Amygdala (tissue), 56 donors: ENCODE results near the gene ID1.

Experiments used
- DNase-seq, 56 donors: peaks; one replicate each; lab custom pipeline; 2025; lab: John Stamatoyannopoulos, UW

Gene ID1, protein sequence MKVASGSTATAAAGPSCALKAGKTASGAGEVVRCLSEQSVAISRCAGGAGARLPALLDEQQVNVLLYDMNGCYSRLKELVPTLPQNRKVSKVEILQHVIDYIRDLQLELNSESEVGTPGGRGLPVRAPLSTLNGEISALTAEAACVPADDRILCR

DNA sequence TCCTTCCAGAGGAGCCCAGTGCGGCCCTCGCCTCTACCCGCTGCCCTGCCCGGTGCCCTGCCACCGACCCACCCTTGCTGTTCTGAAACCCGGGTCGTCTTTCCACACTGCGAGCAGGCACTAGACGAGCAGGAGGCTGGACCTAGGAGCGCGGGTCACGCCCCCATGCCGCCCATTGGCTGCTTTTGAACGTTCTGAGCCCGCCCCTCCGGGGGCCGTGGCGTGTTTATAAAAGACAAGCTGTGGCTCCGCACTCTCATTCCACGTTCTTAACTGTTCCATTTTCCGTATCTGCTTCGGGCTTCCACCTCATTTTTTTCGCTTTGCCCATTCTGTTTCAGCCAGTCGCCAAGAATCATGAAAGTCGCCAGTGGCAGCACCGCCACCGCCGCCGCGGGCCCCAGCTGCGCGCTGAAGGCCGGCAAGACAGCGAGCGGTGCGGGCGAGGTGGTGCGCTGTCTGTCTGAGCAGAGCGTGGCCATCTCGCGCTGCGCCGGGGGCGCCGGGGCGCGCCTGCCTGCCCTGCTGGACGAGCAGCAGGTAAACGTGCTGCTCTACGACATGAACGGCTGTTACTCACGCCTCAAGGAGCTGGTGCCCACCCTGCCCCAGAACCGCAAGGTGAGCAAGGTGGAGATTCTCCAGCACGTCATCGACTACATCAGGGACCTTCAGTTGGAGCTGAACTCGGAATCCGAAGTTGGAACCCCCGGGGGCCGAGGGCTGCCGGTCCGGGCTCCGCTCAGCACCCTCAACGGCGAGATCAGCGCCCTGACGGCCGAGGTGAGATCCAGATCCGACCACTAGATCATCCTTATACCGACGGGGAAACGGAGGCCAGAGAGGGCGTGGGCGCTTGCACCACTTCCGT lies at the start of gene ID1:
Gene ID1, plus strand, starts transcription at position 259 of the 871 bp plus-strand sequence. Its CDS starts 99 bp downstream, at position 358.
- DNase-seq, result peak; percentile 18 to 96 (median 86)

DNA sequence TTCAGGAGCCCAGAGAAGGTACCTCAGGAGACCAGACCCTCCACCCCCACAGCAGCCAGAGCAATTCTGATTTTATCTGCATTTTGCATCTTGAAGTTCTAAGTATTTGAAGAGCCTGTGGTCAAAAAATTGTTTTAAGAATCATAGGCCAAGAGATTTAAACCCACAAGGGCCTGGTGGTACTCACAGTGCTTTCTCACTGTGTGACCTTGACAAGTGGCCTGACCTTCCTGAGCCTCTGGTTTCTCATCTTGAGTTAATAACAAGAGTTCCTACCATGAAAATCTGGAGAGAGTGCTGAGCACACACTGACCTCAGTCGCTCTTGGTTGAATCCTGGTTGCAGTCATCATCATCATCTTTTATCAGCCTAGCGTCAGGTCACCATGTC lies 45.4 kb upstream of the ID1 start:
- DNase-seq, result no peak

DNA sequence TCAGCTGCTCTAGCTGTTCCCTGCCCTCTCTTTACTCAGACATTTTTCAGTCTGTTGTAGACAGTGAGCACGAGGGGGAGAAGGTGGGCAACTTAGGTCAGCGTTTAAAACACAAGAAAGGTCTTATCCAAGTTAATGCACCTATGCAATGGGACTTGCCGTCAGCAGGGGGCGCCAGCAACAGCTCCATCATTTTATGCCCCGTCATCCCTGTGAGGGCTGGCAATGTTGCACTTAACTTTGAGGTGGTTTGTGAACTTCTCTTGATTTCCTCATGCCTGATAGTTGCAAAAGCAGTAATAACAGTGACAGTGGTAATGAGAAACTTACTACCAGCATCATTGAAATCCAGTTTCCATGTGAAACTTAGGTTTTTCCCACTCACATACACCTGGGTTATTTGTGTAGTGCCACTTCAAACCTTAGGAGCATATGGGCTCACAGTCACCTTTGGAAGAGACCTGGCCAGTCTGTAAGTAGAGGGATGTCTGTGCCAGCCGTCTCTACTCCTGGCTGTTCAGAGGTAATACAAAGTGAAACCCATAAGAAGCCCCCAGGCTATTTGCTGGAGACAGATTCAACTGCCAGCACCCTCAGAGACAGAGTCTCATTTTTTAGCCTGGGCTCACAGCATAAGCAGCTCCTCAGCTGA lies 44.9 kb upstream of the ID1 start:
- peak in 31 of 56 donors; percentile 3 to 74 (median 28) for DNase-seq

DNA sequence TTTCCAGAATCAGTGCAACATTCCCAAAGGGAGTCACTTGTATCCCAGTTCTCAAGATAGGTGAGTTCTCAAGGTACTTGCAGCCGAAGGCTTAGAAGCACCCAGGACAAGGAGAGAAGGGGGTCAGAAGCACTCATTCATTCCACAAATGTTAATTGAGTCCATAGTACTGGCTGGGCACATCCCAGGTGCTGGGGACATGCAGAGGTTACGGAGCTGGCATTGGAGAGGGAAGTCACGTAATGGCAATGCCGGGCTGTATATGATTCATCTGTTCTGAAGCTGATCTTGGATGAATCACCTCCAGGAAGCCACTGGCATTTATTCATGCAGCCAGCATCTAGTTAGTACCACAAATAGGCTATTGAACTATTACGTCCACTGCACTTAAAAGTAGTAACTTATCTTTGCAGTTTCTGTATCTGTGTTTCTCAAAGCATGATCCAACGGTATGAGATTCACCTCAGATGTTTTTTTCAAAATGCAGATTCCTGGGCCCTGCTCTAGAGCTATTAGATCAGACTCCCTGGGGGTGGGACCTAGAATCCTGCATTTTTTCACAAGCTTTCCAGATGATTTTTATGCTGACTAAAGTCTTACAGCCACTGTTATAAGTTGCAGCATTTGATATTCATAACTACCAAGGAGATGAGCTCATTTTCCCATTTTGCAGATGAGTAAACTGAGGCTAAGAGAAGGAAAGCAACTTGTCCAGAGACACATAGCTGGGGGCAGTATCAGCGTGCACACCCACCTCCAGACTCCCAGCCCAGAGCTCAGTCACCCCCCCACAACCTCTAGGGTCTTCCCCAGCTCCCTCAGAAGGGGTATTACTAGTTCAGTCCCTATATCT lies 44.1 kb upstream of the ID1 start:
- peak in 1 of 56 donors; percentile 39 for DNase-seq

DNA sequence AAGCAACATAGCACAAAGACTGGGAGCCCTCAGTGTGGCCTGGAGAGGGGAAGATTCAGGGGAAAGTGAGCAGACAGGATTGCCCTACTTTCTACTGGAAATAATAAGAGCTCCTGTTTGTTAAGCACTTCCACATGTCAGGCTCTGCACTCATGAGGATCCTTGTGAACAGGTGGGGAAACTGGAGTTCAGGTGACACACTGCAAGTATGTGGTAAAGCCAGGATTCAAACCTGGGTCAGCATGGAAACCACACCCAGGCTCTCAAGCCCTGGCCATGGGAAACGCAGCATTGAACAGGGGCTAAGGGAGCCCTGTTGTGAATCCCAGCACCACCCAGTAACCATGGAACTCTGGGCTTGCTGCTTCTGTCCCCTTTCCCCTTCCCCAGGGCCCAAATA lies 42.8 kb upstream of the ID1 start:
- DNase-seq, result no peak

DNA sequence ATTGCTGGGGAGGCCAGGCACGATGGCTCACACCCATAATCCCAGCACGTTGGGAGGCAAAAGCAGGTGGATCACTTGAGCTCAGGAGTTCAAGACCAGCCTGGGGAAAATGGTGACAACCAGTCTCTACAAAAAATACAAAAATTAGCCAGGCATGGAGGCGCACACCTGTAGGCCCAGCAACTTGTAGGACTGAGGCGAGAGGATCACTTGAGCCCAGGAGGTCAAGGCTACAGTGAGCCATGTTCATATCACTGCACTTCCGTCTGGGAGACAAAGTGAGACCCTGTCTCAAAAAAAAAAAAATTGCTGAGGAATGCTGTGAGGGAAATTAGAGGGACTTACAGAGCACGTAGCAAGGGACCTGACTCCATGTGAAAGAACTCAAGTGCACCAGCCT lies 40.8 kb upstream of the ID1 start:
- DNase-seq, result no peak

DNA sequence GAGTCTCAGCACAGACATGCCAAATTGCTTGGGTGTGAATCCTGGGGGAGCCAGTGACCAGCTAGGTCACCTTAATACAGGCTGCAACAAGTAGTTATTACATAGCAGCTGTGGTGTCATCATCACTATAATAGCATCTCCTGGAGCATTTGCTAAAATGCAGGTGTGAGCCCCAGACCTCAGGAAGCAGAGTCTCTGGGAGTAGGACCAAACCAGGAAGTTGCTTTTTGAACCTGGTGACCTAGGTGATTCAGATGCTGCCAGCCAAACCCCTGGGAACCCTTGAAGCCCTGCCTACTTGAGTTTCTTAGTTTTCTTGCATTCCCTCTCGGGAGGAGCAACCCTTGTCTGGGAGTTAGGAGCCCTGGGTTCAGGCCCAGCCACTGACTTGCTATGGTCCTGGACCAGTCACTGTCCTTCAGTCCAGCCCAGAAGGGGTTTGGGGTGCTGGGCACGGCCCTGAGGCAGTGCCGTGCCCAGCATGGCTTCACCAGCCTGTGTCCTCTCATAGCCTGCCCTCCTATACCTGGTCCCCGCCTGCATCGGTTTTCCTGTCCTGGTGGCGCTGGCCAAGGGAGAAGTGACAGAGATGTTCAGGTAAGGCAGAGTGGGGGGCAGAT lies 39.3 kb upstream of the ID1 start:
- DNase-seq, result no peak

DNA sequence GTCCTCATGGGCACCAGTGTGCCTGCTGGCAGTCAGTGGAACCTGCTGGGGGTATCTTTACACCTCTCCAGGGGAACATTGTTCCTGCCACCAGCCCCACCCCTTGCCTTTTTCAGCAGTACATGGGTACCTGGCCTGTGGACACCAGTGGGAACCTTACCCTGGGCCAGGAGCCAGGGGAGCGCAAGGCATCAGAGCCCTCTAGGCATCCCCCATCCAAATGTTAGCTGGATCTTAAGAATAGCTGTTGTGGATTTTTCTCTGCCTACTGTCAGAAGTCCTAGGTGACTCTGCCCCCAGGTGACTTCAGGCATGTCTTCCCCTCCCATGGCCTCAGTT lies 38.8 kb upstream of the ID1 start:
- DNase-seq, result no peak

DNA sequence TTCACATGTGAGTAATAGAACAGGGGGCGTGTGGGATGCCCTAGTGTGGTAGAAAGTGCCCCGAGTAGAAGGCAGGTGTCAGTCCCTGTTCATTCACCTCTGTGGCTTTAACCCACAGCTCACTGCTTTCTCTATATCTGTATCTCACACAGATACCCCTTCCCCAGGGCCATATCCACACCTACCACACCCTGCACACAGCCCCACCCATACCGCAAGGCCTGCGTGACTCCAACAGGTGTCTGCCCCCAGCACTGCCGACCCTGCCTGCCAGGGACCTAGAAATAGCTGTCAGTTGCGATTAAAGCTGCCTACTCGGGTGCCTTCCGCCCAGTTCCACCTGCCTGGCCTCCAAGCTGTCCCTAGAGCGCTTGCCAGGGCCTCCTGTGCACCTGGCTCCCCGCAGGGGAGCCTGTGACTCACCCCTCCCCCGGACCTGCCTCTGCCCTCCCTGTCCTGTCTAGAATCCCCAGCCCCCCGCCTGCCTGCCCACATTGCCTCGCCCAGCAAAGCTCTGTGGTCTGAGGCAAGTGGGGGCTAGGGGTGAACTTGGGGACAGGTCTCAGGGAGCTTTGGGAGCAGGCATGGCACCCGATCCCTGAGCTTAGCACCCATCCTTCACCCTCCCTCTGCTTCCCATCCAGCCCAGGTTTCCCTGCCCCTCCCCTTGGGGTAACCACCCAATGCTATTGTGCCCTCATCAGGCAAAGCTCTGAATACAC lies 38.3 kb upstream of the ID1 start:
- DNase-seq, result no peak

DNA sequence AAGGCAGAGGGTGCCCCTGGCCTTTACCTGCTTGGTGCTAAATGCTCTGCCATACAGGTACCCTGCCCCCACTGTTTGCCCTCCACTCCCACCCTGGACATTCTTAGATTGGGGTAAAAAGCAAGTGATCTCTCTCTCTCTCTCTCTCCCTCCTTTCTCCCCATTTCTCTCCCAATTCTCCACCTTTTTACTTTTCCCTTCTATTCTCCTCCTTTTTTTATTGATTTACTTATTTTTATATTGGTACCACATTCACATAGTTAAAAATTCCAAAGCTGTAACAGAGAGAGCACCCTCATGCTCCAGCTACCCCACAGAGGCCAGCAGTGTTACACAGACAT lies 37.7 kb upstream of the ID1 start:
- DNase-seq, result no peak

DNA sequence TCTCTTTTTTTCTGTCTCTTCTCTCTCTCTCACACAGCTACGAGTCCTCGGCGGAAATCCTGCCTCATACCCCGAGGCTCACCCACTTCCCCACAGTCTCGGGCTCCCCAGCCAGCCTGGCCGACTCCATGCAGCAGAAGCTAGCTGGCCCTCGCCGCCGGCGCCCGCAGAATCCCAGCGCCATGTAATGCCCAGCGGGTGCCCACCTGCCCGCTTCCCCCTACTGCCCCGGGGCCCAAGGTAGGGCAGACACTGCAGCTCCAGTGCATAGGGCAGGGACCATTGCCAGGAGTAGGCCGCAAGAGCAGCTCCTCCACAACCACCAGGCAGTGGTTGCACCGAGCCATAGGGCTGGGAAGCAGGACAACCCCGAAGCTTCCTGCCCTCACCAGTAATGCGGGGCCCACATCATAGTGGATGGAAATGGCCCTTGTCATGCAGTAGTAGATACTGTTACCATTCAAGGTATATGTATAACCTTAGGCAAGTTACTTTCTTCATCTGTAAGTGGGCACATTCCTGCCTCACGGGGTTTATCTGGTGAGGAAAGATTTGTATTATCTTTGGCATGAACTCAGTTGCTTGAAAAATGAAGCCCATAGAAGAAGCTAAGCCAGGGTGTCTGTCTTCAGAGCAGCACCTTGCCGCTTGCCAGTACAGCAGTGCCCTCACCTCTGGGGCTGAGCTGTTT lies 36.9 kb upstream of the ID1 start:
- DNase-seq, result no peak

DNA sequence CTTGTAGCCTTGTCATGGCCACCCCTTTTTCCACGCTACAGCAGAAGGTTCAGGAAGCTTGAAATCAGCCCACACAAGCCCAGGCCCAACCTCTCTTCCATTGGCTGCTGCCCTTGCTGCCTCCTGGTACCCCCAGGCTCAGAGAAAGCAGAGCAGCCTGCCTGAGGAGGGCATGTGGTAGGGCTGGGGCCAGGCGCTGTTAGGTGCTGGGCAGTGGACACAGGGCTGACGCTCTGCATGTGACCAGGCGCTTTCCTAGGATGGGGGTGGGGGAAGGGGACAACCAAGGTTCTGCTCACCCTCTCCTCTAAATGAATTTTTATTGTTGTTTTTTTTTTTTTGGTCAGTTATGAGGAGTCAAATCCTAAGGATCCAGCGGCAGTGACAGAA lies 36.3 kb upstream of the ID1 start:
- peak in 2 of 56 donors; percentile 9 to 13 for DNase-seq

DNA sequence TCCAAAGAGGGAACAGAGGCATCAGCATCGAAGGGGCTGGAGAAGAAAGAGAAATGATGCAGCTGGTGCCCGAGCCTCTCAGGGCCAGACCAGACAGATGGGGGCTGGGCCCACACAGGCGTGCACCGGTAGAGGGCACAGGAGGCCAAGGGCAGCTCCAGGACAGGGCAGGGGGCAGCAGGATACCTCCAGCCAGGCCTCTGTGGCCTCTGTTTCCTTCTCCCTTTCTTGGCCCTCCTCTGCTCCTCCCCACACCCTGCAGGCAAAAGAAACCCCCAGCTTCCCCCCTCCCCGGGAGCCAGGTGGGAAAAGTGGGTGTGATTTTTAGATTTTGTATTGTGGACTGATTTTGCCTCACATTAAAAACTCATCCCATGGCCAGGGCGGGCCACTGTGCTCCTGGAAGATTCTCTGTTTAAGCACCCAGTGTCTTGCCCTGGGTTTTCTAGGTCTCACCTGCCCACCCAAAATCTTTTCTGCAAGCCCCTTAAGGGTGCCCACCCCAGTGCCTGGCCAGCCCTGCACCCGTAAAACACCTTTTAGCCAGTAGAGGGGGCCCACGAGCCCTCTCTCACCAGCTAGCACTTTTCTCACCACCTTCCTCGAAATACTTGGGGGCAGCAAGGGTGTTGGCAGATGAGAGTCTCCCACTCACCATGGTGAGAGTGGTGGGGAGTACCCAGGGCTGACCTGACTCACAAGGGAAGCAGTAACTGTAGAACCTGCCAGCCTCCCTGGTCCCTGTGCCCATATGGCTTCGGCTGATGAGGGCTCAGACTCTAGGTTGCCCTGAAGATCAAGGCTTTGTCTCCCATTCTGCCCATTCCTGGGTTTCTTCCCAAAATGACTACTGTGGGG lies 35.7 kb upstream of the ID1 start:
- DNase-seq, result peak in 47 of 56 donors; percentile 5 to 70 (median 41)

DNA sequence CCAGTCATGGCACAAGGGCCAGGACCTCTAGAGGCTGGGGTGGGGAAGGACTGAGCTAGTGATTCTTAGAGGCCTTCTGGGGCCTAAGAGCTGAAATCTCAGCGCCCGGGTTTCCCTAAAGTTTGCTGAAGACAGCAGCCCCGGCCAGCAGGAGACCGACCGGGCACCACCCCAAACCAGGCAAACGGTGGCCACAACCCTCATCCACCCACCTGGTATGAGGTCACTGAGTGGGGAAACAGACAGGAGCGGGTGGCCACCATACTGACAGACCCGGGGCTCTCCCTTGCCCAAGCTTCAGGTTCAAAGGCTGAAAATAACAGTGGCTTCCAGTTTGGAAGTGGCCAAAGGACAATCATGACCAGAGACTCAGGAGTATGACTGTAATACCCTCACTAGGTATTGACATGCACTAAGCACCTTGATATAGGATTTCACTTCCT lies 35.0 kb upstream of the ID1 start:
- peak in 2 of 56 donors; percentile 21 to 38 for DNase-seq

DNA sequence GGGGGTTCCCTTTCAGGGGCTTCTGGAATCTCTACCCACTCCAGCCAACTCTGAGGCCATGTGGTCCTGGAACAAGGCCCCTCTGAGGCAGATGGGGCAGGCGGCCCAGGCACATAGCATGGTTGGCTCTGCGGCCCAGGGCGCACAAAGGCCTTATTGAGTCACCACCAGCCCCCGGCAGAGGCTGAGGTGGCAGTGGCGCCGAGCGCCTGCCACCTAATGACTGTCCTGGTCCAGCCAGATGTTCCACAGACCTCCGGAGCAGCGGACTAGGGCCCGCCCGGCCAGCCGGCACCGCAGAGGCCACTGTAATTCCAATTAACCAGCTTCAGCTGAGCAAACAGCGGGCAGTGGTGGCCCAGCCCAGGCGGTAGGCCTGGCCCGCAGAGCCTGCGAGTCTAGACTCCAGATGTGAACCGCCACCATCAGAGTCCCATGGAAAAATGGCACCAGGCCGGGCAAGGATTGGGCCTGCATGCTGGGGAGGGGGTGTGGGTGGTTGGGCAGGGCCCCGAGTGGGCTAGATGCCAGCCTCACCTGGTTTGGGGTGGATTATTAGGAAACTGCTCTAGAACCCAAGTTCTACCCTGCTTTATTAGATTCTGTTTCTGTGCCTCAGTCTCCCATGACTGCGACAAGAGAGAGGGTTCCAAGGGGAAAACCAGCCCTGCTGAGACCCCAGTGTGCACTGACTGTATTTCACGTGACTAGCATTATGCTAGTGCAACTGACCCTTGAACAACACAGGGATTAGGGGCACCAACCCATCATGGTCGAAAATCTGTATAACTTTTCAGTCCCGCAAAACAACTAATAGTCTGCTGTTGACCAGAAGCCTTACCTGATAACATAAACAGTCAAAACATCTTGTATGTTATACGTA lies 34.1 kb upstream of the ID1 start:
- DNase-seq, result peak; percentile 16 to 95 (median 78)

DNA sequence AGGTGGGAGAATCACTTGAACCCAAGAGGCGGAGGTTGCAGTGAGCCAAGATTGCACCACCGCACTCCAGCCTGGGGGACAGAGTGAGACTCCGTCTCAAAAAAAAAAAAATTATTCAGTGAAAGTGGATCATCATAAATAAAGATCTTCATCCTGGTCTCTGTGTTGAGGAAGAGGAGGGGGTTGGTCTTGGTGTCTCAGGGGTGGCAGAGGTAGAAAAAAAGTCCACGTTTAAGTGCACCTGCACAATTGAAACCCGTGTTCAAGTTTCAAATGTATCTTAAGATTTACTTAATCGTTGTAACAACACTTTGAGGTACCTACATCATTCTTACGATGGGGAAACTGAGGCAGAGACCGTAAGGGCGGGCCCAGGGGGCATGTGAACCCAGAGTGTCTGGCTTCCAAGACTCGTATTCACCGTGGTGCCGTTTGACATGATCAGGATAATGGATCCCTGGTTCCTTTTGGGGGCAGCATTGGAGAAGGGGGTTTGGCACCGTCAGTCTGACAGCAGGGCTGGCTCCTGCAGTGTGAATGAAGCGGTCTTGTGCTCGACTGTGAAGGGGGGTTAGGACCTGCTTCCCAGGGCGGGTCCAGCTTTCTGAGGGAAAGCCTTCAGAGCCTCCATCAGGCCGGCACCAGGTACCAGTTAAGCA lies 32.9 kb upstream of the ID1 start:
- DNase-seq, result peak in 17 of 56 donors; percentile 18 to 70 (median 52)
